Pancreas (tissue), 10 donors: ENCODE results near the gene FRYL. TPM values are rescaled to one million over a fixed set of nuclear protein-coding genes. Genes with fewer than 3 reads are reported as not detected.
"Not testable (repeated sequence)": the region's sequence is repeated elsewhere in the genome, so short reads cannot be mapped to it uniquely, and the experiment has no call there.

Source experiments
- ATAC-seq, 4 donors: fragments of 200-7000 bp; cut with Tn5 transposase; one replicate each; pipeline versions ENCODE4 v1.8.0 to v1.9.1; 2020; ENCODE audit warnings: mild to moderate bottlenecking in 4 of 4, moderate library complexity in 4 of 4
- DNase-seq, 6 donors: peaks; one replicate each; pipeline ENCODE4 v3.0.0-alpha.2; 2020
- FAIRE-seq: peaks from 2 replicates; lab custom pipeline; 2012; peaks lifted over from hg19 to GRCh38; lab: Jason Lieb, UNC
- H3K27ac ChIP-seq, 4 donors: fragments of 200-600 bp; sonication (generic); 1 replicate in 3 of 4; 2 replicates in 1 of 4; pipeline versions ENCODE4 v1.5.0 to v1.8.0; 2020
- H3K27me3 ChIP-seq, 4 donors: fragments of 200-600 bp; one replicate each; pipeline ENCODE4 v1.8.0; 2021
- H3K36me3 ChIP-seq, 3 donors: fragments of 200-600 bp; sonication (generic) in 1 of 3; one replicate each; pipeline versions ENCODE4 v1.5.0 to v1.8.0; 2020 to 2021
- H3K4me1 ChIP-seq, 3 donors: fragments of 200-600 bp; one replicate each; pipeline ENCODE4 v1.8.0; 2021
- H3K4me3 ChIP-seq, 4 donors: fragments of 200-600 bp; sonication (generic) in 2 of 4; one replicate each; pipeline versions ENCODE4 v1.5.0 to v1.8.0; 2020 to 2021
- H3K9me3 ChIP-seq, 4 donors: fragments of 200-600 bp; one replicate each; pipeline ENCODE4 v1.8.0; 2021
- CTCF ChIP-seq, 4 donors: fragments of 200-600 bp; sonication (generic) in 3 of 4; IDR thresholded peaks; one replicate each; pipeline versions ENCODE4 v1.5.0 to v1.8.0; 2021; ENCODE audit warnings: antibody characterized with exemption in 4 of 4
- WGBS, 2 donors: extraction: QIAGEN DNeasy Blood & Tissue Kit; methylation state at CpG; one replicate each; pipeline ENCODE4 v1.1.7; 2013; 5-methylcytosine and 5-hydroxymethylcytosine counted together
- intact Hi-C, 3 donors: fragments of 100-400 bp; cut with DNase I; formaldehyde crosslinking; loops; one replicate each; pipeline versions ENCODE4 v1.11.1 to v1.14.2; 2022
- polyA plus RNA-seq, 2 donors: library from polyadenylated mRNA; stranded (reverse); fragments of 200-250 nt; gene quantifications; one replicate each; pipeline ENCODE4 v1.2.3, GENCODE V29; 2013
- total RNA-seq, 6 donors: library from RNA; stranded (reverse); fragmentation: NEBNext Ultra II Directional in 4 of 6; extraction: Animal tissue kit (Norgen Biotek cat#: 25700) in 4 of 6; gene quantifications; one replicate each; pipeline versions ENCODE4 v1.2.1 to v1.2.4, GENCODE V29; 2021 to 2023
- donor health status: healthy with polysubstance abuse.
- donor health status: DM: no; HTN: no; CAD: no; lungs with moderate emphysema.
- donor health status: DM: no; HTN: no; CAD: no.
- donor health status: control.
- donor health status: control.
- donor health status: Bipolar disorder and iron deficiency.
- donor health status: DM: yes; HTN: yes; CAD: no.
- donor health status: DM: no; HTN: no; CAD: no.
- donor health status: DM: no; HTN: no; CAD: no.
- donor health status: DM: yes; HTN: yes; CAD: no.

Gene FRYL
- total and polyA plus RNA-seq, 8 donors = 9.1 to 38.7 (median 20.7) TPM

GRCh38 chr4:48454591-48454990 lies 325.5 kb downstream of the FRYL start:
- intact Hi-C loops = no loop called here
- Histone ChIP-seq H3K27ac (no peak overlapping the region), H3K4me1 (no peaks in the 10 kb centered on the region), H3K27me3 (no peaks in the 10 kb centered on the region), H3K9me3 (no peaks in the 10 kb centered on the region), H3K36me3 (no peaks in the 10 kb centered on the region), H3K4me3 (no peak overlapping the region)
- WGBS, 2 donors = 91 to 99% methylated on average over 2 of the region's 2 CpGs
- ATAC-seq (no peak), DNase-seq (no peak), FAIRE-seq (no peak)
- TF ChIP-seq CTCF (IDR thresholded peaks at IDR 0.05) = no peak

GRCh38 chr4:48451656-48452055 lies 328.4 kb downstream of the FRYL start:
- H3K9me3 ChIP-seq, H3K4me3 ChIP-seq, DNase-seq, FAIRE-seq, H3K4me1 ChIP-seq, ATAC-seq, H3K36me3 ChIP-seq, intact Hi-C loops, H3K27me3 ChIP-seq, H3K27ac ChIP-seq: not testable (repeated sequence)
- 70 to 87% methylated on average over 3 of the region's 3 CpGs for WGBS, 2 donors

- ATAC-seq (no peak), DNase-seq (no peak), FAIRE-seq (no peak)
- Histone ChIP-seq H3K4me1 (no peaks in the 10 kb centered on the region), H3K27ac (no peak overlapping the region), H3K9me3 (no peaks in the 10 kb centered on the region), H3K36me3 (no peaks in the 10 kb centered on the region), H3K27me3 (no peaks in the 10 kb centered on the region), H3K4me3 (no peak overlapping the region)
- no peak for TF ChIP-seq CTCF (IDR thresholded peaks at IDR 0.05)
- intact Hi-C loops = no loop called here
- WGBS, 2 donors = 90 to 94% methylated on average over 3 of the region's 3 CpGs
These were observed 329.3 kb downstream of the FRYL start for GRCh38 chr4:48450740-48451139.

- Histone ChIP-seq H3K27me3 (no peaks in the 10 kb centered on the region), H3K4me1 (no peaks in the 10 kb centered on the region), H3K9me3 (no peaks in the 10 kb centered on the region), H3K4me3 (no peak overlapping the region), H3K27ac (no peak overlapping the region), H3K36me3 (no peaks in the 10 kb centered on the region)
- WGBS, 2 donors = 74 to 79% methylated on average over 10 of the region's 10 CpGs
- DNase-seq (no peak), FAIRE-seq (no peak), ATAC-seq (no peak)
- TF ChIP-seq CTCF (IDR thresholded peaks at IDR 0.05) = no peak
- intact Hi-C loops = no loop called here
These were observed 330.9 kb downstream of the FRYL start for GRCh38 chr4:48449151-48449550.

Other genes starting within 250 kb of the FRYL start
- gene OCIAD1, start 50.8 kb upstream of the FRYL start, total RNA-seq = 10 to 100 TPM; 50.9 to 66.5 (median 59.2) TPM
- gene OCIAD1, start 50.8 kb upstream of the FRYL start, polyA plus RNA-seq = 100 to 1,000 TPM in 1 of 2 donors, 10 to 100 TPM in 1; 54.9 to 113 TPM
- gene OCIAD2, start 126.5 kb upstream of the FRYL start, total RNA-seq = 10 to 100 TPM; 15.5 to 32.9 (median 16.9) TPM
- 10 to 100 TPM; 21.1 to 52.4 TPM for gene OCIAD2, start 126.5 kb upstream of the FRYL start, polyA plus RNA-seq
- gene CWH43, start 206.0 kb upstream of the FRYL start, total RNA-seq = under 1 TPM in 1 of 6 donors, not detected in 5; 0.06 TPM
- not detected for gene CWH43, start 206.0 kb upstream of the FRYL start, polyA plus RNA-seq